NCI-H1417 treated with DMSO at 0.1 percent for 48 hours (cell line): ENCODE data around the gene DUSP8.
"Not testable (repeated sequence)": the region's sequence is repeated elsewhere in the genome, so short reads cannot be mapped to it uniquely, and the experiment has no call there.

Experiments used
- DNase-seq: peaks from one replicate; lab custom pipeline; 2025; lab: John Stamatoyannopoulos, UW

DUSP8 gene

GRCh38 chr11:1589191-1589963 is 17.3 kb upstream of the DUSP8 start:
- DNase-seq = not testable (repeated sequence)

DNA sequence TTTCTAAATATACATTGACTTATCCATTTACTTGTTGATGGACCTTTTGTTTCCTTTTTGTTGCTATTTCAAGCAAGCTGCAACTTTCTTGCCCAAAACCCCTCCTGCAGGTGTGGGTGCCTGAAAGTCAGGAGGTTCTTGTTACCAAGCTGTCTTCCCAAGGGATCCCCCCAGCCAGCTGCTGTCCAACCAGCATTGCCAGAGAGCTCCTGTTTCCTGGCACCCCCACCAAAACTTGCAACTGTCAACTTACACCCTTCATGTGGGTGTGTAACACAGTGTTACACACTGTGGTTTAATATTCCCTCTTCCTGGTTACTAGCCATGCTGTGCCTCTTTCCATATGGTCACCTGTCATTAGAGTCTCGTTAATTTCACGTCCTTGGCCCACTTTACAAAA is 14.6 kb upstream of the DUSP8 start:
- DNase-seq = no peak

DNA sequence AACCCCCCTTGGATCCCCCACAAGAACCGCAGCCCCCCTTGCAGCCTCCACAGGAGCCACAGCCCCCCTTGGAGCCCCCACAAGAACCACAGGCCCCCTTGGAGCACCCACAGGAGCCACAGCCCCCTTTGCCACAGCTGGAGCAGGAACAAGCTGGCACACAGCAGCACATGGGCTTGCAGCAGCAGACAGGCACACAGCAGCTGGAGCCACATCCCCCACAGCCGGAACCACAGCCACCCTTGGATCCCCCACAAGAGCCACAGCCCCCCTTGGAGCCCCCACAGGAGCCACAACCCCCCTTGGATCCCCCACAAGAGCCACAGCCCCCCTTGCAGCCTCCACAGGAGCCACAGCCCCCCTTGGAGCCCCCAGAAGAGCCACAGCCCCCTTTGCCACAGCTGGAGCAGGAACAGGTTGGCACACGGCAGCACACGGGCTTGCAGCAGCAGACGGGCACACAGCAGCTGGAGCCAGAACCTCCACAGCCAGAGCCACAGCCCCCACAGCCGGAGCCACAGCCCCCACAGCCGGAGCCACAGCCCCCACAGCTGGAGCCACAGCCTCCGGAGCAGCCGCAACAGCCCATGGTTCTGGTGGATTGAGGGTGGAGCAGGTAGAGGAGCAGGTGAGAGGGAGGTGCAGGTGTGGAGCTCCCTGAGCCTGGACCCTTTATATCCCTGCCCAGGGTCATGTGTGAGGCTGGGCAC is 12.7 kb upstream of the DUSP8 start, which contains the start of gene KRTAP5-1:
Gene KRTAP5-1 (minus strand): TSS at position 623 of the 710 bp plus-strand sequence. CDS start 34 bp downstream, at position 589.
- not testable (repeated sequence) for DNase-seq

DNA sequence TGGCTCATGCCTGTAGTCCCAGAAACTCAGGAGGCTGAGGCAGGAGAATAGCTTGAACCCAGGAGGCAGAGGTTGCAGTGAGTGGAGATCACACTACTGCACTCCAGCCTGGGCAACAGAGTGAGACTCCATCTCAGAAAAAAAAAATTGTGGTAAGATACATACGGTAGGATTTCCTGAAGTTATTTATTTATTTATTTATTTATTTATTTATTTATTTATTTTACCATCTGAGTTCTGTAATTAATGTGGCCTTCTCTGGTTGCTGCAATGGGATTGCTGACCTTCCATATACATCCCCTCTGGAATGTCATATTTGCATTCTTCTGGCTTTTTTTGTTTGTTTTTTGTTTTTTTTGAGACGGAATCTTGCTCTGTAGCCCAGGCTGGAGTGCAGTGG is 10.8 kb upstream of the DUSP8 start:
- not testable (repeated sequence) for DNase-seq

- DNase-seq = no peak
Measured at GRCh38 chr11:1581976-1582375, 9.9 kb upstream of the DUSP8 start.

GRCh38 chr11:1576825-1577224 is 4.8 kb upstream of the DUSP8 start:
- no peak for DNase-seq

DNA sequence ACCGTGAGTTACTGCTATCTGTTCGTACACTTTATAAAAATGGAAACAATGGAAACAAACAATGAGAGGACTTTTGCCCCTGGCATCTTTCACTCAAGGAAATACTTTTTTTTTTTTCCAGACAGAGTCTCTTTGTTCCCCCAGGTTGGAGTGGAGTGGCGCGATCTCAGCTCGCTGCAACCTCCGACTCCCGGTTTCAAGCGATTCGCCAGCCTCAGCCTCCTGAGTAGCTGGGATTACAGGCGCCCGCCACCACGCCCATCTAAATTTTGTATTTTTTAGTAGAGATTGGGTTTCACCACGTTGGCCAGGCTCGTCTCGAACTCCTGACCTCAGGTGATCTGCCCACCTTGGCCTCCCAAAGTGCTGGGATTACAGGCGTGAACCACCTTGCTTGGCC is 3.7 kb upstream of the DUSP8 start:
- DNase-seq = not testable (repeated sequence)

DNA sequence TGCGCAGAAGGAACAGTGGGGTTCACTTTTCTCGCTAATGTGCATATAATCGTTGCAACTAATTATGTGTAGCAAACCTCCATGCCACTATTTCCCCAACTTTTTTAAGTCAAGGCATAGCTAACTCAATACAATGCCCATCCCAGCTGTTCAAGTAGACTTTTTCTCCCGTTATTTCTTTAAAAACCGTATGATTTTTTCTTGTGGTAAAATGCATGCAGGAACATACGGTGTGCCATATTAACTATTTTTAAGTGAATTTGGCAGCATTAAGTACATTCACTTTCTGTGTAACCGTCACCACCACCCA is 2.8 kb upstream of the DUSP8 start:
- no peak for DNase-seq

DNA sequence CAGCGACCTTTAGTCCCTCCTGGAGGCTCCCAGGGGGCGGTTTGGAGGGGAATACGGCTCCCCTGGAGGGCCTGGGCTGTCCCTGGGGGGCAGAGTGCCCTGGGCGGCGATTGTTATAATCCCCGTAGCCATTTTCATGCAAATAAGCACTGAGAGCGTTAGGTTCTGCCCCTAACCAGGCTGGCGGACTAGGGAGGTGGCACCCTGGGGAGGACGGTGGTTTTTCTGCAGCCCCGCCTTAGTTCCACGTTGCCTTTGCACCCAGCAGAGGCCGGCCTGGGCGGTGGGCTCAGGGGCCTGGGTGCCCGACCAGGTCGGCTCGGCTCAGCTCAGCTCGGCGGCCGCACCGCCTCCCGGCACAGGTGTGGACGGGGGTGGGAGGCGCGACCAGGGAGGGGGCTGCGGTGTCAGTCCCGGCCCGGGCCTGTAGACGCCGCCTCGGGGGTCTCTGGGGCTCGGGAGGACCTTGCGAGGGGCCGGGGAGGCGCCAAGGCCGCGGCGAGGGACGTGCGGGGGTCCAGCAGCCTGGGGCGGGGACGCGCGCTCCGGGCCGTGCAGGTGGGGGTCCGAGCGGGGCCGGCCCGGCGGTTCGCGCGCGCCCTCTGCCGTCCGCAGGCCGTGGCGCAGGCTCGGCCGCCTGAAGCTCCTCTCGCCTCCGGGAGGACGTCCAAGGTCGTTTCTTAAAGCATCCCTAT is 2.3 kb upstream of the DUSP8 start:
- DNase-seq = no peak

DNA sequence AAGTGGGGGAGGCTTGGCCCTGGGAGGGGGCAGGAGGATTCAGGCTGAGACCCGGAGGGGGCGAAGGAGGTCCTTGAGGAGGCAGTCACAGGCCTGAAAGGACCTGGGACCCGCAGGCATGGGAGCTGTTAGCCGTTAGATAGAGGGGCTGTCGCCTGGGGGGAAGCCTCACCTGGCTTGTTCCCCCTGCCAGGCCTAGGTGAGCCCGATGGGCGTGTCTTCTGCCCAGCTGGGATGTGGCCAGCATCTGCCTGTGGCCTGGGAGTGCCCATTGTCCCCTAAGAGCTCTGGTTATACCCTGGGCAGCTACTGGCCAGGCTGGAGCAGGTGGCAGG is 1.8 kb upstream of the DUSP8 start:
- DNase-seq = no peak

DNA sequence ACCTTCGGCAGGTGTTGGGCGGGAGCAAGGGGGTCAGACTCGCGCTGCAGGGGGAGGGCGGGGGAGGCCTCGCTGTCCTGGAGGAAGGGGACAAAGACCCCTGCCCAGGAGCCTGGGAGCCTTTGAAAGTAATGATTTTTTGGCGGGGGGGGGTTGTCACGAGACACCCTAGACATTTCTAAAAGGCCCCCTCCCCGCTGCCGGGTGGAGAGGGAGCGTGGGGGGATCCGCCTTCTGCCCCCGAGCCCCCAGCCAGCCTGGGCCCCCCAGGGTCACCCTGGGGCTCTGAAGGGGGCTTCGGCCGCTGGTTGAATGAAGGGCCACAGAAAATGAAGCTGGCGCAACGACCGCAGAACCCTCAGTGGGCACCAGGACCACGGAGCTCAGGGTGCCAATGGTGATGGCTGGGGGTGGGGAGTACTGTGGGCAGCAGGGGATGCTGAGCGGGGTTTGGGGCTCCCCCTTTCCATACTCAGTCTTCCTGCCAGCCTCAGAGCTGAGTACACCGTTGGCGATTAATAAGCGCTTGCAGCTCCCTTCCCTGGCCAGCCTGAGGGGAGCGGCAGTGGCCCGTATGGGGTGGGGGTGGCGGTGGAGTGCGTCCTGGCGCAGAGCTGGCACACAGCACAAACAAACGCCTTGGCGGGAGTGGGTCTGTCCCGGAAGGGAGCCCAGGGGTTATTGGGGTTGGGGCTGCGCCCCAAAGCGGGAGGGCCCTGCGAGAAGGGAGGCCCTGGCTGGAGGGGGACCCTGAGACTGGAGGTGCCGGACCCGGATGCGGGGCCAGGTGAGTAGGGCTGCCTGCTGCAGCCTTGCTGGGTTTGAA is 1.2 kb upstream of the DUSP8 start:
- no peak for DNase-seq

DNA sequence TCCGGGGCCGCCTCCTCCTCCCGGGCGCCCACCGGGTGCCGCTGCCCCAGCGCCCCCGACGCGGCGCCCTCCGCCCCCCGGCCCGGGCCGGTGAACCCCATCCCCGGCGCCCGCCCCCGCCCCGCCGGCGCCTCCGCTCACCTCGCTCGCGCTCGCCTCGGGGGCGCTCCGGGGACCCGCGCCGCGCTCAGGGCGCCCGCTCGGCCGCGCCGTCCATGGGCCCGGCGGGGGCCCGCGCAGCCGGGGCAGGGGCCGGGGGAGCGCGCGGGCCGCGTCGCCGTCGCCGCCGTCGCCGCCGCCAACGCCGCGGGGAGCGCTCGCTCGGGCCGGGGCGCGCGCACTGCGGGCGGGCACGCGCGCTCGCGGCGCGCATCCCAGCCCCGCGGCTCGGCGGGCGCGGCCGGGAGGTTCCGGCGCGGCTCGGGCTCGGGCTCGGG is 293 bp downstream of the DUSP8 start:
- DNase-seq = no peak

GRCh38 chr11:1570896-1571759 is 943 bp downstream of the DUSP8 start:
- DNase-seq = no peak

- no peak for DNase-seq
Measured at GRCh38 chr11:1570531-1570895, 1.6 kb downstream of the DUSP8 start.

DNA sequence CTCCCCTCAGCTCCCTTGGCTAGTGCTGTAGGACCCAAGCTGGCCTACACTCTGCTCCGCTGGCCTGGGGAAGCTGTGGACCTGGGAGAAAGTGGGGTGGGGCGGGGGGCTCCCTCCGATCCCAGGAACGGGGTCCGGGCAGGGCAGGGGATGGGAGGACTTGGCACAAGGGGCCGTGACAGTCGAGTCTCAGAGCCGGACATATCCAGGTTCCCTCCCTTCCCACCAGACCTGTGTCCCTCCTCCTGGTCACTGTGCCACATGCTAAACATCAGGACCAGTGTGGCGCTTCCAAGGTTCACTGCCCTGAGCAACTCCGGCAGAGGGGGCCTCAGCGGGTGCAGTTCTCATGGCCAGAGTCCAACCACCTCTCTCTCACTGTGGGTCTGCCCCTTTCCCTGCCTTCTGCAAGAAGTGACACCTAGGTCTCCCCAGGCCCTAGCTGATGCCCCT is 2.0 kb downstream of the DUSP8 start:
- DNase-seq = no peak

DNA sequence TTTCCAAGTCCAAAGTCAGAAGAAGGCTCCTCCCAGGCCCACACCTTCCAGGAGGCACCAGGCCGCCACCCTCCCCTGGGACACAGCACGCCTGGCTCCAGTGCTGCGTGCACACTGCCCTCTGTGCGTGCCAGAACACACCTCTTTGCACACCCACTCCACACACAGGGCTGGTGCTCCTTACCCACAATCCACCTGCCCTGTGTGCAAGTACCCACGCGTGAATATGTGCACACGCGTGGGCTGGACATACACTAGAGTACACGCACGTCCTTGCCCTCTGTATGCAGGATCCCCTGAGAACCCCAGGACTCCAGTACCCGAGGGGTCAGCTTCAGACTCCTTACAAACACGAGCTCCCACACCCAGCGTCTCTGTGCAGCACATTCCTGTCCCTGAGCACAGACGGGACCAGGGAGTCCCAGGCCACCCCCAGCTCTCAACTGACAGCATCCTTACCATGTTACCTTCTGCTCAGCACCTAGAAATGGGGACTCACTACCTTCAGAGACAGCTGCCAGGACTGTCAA is 2.8 kb downstream of the DUSP8 start:
- no peak for DNase-seq

DNA sequence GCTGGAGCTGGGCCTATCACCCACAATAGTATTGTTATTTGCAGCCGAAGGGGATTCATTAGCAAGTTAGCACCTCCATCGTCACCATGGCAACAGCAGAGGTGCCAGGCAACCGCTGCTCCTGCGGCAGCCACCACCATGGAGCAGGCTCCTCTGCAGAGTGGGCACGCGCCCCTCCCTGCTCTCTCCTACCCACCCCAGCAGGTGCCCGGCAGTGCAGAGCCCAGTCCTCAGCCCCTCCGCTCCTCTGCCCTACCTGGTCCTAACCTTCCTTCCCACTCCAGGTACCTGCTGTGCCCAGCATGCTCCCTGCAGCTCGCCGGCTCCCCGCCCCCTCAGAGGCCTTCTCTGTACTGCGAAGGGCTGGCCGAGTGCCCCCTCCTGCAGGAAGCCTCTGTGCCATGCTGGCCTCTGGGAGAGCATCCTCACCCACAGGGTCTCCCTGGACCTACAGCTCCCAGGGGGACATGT is 3.6 kb downstream of the DUSP8 start:
- peak; percentile 66 for DNase-seq

DNA sequence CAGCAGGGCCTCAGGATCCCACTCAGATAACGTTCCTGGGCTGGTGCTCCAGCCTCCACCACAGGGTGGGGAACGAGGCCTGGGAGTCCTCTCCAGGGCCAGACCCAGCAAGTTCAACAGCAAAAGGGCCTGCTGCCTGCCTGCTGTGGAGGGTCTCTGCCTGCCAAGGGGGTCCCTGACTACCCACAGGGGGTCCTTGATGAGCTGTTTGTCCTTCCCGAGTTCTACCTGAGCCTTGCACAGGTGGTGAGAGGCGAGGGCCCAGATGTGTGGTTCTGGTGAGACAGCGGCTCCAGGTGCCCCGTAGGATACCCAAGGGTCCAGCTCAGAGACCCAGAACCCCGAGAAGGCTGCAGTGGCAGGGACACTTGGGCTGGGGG is 4.4 kb downstream of the DUSP8 start:
- no peak for DNase-seq

- no peak for DNase-seq
Measured at GRCh38 chr11:1567052-1567720, 4.9 kb downstream of the DUSP8 start.

DNA sequence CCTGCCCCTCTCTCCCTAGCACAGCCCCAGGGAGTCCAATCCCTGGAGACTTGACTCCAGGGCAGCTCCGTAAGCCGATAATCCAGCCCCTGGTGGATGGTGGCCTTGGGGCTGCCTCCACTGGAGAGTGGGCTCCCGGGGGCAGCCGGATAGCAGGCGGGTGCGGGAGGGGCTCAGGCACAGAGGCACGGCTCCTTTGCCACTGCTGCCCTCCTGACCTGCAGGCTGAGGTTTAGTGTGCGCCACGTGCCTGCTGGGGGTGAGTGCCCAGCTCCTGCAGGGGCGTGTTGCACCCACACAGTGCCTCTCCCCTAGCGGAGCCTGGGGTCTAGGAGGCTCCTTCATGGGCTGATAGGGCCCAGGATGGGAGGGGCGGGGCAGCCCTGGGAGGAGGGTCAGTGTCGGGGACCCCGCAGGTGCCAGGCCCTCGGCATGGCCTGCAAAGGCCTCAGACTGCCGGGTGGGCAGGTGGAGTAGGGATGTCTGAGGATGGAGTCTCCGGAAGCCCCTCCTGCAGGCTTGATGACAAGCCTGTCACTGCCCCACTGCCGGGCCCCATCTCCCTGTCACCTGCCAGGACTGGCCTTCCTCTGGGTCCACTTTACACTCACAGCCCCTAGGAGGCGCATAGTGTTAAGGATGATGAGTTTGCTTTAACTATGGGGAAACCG is 5.6 kb downstream of the DUSP8 start:
- no peak for DNase-seq
